Measurements from ENCODE around the gene ARFGEF2.
"Not testable (repeated sequence)": the region's sequence is repeated elsewhere in the genome, so short reads cannot be mapped to it uniquely, and the experiment has no call there.

ARFGEF2 gene

DNA sequence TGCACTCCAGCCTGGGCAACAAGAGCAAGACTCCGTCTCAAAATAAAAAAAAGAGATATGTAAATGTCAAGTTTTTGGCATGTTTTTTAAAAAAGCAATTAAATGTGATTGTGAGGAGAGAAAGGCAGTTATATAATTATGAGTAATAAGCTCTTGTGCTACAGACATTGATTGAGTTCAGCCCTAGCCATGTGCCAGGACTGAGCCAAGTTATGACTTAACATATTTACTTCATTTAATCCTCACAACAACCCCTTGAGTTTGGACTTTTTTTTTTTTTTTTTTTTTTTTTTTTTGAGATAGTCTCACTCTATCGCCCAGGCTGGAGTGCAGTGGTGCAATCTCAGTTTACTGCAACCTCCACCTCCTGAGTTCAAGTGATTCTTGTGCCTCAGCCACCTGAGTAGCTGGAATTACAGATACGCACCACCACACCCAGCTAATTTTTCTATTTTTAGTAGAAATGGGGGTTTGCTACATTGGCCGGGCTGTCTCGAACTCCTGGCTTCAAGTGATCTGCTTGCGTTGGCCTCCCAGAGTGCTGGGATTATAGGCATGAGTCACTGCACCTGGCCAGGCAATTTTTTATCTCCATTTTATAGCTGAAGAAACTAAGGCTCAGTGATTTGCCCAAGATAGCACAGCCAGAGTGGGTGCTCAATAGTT is 109.6 kb downstream of the ARFGEF2 start:
- no peak for DNase-seq
- in situ Hi-C loops (cut with MboI; ENCODE audit: low pct_unique_long_range_greater_than_20kb, low sequenced_read_pairs) = no loop called here

DNA sequence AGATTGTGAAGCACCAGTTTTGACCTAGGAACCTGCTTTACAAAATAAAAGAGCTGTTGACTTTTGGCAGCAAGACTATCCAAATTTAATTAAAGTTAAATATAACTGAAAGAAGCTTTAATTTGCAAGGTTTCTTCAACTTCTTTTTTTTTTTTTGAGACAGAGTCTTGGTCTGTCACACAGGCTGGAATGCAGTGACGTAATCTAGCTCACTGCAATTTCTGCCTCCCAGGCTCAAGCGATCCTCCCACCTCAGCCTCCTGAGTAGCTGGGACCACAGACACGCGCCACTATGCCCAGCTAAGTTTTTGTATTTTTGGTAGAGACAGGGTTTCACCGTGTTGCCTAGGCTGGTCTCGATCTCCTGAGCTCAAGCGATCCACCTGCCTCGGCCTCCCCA is 110.9 kb downstream of the ARFGEF2 start:
- in situ Hi-C loops (cut with MboI; ENCODE audit: low pct_unique_long_range_greater_than_20kb, low sequenced_read_pairs) = no loop called here
- no peak for DNase-seq

DNA sequence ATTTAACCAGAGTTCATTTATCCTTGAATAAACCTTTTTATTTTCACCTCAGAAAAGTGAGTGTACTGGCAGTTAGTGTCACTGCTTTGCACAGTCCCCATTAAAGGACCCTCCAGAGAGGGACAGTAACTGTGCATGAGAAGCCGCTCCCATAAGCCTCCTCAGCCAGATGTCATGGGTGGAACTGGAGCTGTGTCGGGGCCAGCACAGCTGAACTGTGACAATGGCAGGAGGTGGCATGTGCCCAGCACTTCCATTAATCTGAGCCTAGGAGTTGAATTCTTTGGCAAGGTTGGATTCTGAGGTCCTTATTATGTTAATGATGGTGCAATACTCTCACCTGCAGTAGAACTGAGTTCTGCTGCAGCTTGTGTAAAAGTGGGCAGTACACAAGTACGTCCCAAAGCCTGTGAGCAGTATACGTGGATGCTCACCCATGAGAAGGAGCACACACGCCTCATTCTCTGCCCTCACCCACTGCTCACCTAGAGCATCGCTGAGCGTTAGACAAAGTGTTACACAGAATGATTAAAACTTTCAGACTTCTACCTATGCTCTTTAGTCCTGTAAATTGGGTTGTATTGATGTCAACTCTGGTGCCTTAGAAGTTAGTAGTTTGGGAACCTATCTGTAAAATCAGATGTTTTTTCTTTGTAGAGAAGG is 112.7 kb downstream of the ARFGEF2 start:
- in situ Hi-C loops (cut with MboI; ENCODE audit: low pct_unique_long_range_greater_than_20kb, low sequenced_read_pairs) = no loop called here
- DNase-seq = no peak

DNA sequence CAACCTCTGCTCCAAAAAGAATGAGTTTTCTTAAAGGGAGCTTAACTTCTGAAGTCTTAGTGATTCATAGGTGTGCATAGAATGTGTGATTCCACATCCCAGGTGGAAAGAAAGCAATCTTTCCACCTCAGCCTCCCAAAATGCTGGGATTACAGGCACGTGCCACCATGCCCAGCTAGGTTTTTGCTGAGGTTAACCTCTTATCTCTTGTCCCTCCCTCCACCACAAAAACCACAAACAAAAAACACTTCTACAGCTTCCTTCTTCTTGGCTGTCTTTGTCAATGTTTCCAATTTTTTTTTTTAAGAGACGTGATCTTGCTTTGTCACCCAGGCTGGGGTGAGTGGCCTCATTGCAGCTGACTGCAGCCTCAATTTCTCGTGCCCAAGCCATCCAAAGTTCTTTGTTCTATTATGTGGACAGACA is 116.5 kb downstream of the ARFGEF2 start:
- in situ Hi-C loops (cut with MboI; ENCODE audit: low pct_unique_long_range_greater_than_20kb, low sequenced_read_pairs) = no loop called here
- peak; percentile 93 for DNase-seq

DNA sequence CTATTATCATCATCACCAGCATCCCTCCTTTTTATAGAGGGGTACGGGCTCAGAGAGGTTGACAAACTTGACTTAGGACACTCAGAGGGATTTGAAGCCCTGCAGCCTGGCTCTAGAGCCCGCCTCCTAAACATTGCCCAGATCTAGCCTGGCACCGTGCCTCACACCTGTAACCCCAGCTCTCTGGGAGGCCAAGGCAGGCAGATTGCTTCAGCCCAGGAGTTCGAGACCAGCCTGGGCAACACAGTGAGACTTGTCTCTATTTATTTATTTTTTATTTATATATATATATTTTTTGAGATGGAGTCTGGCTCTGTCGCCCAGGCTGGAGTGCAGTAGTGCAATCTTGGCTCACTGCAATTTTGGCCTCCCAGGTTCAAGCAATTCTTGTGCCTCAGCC is 118.3 kb downstream of the ARFGEF2 start:
- no peak for DNase-seq
- in situ Hi-C loops (cut with MboI; ENCODE audit: low pct_unique_long_range_greater_than_20kb, low sequenced_read_pairs) = no loop called here

DNA sequence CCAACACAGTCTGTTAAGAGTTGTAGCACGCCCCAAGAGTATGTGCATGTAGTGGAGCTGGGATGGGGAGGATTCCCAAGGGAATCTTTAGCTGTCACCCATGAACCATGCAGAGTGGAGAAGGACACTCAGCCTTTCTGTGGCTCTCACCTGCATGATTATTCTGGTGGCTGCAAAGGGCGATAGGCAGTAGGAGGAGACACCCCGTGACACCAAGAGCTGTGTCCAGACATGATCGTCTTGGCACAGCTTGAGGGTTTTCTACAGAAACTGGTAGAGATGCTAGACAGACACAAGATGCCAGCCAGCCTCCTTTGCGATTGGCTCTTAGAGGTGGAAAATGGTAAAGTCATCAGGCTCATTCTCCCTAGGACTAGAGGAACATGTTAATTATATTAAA is 121.5 kb downstream of the ARFGEF2 start:
- in situ Hi-C loops (cut with MboI; ENCODE audit: low pct_unique_long_range_greater_than_20kb, low sequenced_read_pairs) = no loop called here
- DNase-seq = no peak

DNA sequence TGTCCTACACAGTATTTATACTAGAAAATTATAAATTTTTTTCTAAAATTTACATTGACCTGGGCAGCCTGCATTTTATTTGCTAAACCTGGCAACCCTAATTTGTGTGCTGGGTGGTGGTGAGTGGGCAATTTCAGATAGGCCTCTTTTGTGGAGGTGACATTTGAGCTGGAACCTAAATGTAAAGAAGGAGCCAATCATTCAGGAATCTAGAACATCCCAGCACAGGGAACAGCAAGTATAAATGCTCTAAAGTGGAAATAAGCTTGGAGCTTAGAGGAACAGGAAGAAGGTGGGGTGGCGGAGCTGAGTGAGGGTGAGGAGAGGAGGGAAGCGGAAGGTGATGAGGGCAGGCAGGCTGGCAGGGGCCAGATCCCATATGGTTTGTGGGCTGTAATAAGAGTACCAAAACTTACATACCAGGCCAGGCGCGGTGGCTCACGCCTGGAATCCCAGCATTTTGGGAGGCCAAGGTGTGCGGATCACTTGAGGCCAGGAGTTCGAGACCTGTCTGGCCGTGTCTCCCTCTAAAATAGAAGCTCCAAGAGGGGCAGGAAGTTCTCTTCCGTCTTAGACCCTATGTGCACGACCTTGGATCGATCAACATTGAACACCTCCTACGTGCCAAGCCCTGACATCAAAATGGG is 124.1 kb downstream of the ARFGEF2 start:
- no peak for DNase-seq
- in situ Hi-C loops (cut with MboI; ENCODE audit: low pct_unique_long_range_greater_than_20kb, low sequenced_read_pairs) = no loop called here

DNA sequence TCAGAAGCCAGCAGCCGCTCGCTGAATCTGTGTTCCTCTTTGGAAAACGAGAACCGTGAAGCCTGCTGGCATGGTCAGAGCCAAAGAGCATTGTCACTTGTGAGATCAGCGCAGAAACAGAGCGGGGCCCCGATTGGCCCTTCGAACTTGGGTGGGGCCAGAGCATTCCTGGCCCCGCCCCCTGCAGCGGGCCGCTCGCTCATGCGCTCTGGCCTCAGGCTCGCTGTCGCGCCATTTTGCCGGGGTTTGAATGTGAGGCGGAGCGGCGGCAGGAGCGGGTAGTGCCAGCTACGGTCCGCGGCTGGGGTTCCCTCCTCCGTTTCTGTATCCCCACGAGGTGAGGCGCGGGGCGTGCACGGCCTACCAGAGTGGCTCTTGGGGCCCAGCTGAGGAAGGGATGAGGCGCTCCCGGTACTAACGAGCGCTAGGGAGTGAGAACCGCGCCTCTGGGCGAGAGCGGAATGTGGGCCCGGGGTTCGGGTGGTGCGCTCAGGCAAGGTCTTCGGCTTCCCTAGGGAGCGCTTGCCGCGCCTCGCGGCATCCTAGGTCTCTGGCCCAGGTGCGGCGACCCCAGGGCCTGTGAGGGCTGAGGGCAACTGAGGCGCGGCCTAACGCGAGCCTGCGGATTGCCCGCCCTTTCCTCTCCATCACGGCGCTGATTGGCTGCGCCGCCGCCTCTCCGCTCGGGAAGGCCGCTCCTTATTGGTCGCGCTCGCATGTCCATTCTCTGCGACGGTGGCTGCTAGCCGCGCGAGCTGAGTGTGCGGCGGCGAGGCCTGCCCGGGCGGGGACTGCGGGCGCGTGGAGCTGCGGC is 124.8 kb downstream of the ARFGEF2 start, which contains the start of gene CSE1L:
TSS of gene CSE1L (plus strand) at position 226 of the 814 bp plus-strand sequence. CDS start 12,152 bp downstream, outside the sequence.
- peak; percentile 97 for DNase-seq
- in situ Hi-C loops (cut with MboI; ENCODE audit: low pct_unique_long_range_greater_than_20kb, low sequenced_read_pairs) = no loop called here

DNA sequence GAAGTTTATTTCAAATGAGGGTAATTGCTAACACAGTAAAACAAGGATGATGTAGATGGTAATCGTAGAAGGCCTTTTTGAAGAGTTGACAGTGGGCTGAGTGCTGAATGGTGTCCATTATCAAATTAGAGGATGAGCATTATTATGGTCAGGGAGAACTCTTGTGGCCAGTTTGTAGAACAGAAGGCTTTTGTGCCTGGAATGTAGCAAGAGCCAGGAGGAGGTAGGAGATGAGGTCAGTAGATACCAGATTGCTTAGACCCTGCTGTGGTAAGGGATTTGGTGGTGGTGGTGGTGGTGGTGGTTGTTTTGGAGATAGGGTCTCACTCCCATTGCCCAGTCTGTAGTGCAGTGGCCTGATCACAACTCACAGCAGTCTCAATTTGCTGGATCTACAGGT is 130.8 kb downstream of the ARFGEF2 start:
- in situ Hi-C loops (cut with MboI; ENCODE audit: low pct_unique_long_range_greater_than_20kb, low sequenced_read_pairs) = no loop called here
- no peak for DNase-seq

DNA sequence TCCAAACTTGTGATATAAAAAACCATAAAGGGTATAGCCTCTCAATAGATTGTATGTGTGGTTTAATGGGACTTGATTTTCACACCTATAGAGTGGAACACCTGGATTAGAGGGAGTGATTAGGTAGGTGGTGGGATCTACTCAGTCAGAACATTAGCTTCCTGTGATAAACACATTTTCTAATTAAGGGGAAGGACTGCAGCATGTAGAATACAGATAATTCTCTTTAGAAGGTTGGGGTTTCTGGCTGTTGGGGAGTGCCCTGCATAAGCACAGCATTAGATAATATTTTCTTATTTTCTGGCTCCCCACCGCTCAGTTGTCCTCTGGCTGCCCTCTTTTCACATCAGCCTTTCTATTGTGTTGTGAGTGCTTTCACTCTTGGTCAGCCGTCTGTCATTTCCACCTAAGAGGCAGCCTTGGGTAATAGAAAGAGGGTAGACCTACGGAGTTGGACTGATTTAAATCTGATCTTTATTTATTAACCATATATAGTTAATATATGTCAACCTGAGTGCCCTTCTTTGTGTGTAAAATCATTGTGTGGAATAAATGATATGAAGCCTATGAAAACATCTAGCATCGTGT is 132.6 kb downstream of the ARFGEF2 start:
- in situ Hi-C loops (cut with MboI; ENCODE audit: low pct_unique_long_range_greater_than_20kb, low sequenced_read_pairs) = no loop called here

DNA sequence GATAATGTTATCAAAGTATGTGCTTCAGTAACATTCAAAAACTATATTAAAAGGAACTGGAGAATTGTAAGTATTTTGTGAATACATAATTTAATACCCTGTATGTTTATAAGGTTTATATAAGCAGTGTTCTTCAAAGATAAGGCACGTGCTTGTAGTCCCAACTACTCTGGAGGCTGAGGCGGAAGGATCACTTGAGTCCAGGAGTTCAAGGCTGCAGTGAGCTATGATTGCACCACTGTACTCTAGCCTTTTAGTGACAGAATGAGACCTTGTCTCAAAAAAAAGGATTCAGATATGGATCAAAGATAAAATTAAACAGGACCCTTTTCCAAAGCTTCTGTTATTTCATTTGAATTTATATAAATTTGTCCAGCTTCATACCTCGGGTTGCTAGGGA is 141.8 kb downstream of the ARFGEF2 start:
- in situ Hi-C loops (cut with MboI; ENCODE audit: low pct_unique_long_range_greater_than_20kb, low sequenced_read_pairs) = no loop called here
- DNase-seq = no peak

More for the DNA sequence above, 132.6 kb downstream of the ARFGEF2 start:
- DNase-seq = no peak

DNA sequence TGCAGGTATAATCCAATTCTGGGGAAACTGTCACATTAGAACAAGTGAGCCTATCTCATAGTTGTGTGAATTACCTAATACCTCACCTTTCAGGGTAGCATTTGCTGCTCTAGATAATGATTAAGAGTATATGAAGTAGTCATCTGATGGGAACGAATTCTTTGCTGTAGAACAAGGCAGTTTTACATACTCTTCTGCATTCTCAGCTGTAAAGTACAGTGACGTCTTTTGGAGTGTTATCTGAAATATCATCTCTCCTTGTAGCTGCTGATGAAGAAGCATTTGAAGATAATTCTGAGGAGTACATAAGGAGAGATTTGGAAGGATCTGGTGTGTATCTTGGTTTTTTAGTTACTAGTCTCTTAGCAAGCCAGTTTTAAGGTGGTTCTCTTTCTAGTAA is 153.0 kb downstream of the ARFGEF2 start:
- in situ Hi-C loops (cut with MboI; ENCODE audit: low pct_unique_long_range_greater_than_20kb, low sequenced_read_pairs) = no loop called here
- no peak for DNase-seq

DNA sequence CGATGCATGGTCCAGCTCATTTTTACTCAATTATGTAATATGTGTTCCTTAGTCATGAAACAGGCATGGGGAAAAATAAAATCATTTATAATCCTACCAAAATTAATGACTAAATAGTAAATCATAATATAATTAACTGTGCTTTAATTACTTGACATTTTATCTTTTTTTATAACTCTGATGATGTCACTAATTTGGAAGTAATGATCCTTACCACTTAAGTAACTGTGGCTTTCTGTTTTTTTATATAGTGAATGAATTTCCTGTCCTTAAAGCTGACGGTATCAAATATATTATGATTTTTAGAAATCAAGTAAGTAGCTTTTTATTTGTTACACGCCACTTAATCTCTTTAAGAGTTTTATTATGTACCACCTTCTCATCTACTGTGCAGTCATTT is 156.8 kb downstream of the ARFGEF2 start:
- in situ Hi-C loops (cut with MboI; ENCODE audit: low pct_unique_long_range_greater_than_20kb, low sequenced_read_pairs) = no loop called here
- no peak for DNase-seq

DNA sequence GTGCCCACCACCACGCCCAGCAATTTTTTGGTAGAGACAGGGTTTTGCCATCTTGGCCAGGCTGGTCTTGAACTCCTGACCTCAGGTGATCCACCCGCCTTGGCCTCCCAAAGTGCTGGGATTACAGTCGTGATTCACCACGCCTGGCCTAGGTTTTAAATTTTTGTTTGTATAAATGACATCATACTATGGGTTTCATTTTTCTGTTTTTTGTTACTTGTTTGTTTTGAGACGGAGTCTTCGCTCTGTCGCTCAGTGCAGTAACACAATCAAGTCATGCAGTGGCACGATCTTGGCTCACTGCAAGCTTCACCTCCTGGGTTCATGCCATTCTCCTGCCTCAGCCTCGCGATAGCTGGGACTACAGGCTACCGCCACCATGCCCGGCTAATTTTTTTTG is 160.8 kb downstream of the ARFGEF2 start:
- DNase-seq; in situ Hi-C loops (cut with MboI; ENCODE audit: low pct_unique_long_range_greater_than_20kb, low sequenced_read_pairs): not testable (repeated sequence)
